Stomach (tissue), 9 donors: Measurements from ENCODE around the gene PRSS57. TPM values are rescaled to one million over a fixed set of nuclear protein-coding genes. Genes with fewer than 3 reads are reported as not detected.
"Not testable (repeated sequence)": the region's sequence is repeated elsewhere in the genome, so short reads cannot be mapped to it uniquely, and the experiment has no call there.

Experiments used
- DNase-seq, 2 donors: peaks; one replicate each; pipeline versions ENCODE4 v3.0.0 to v3.0.0-alpha.2; 2013 to 2019
- H3K27ac ChIP-seq, 5 donors: fragments of 200-600 bp in 4 of 5; sonication (generic) in 4 of 5; one replicate each; pipeline ENCODE4 v1.5.1; 2013 to 2019; ENCODE audit warnings: mild to moderate bottlenecking in 1 of 5, moderate library complexity in 1 of 5
- H3K27me3 ChIP-seq, 3 donors: fragments of 200-600 bp; sonication (generic); one replicate each; pipeline ENCODE4 v1.5.1; 2017 to 2019; ENCODE audit warnings: mixed run types in 1 of 3
- H3K36me3 ChIP-seq, 4 donors: fragments of 200-600 bp; sonication (generic); 1 replicate in 3 of 4; 2 replicates in 1 of 4; pipeline ENCODE4 v1.5.1; 2016 to 2019
- H3K4me1 ChIP-seq, 4 donors: fragments of 200-600 bp; sonication (generic); one replicate each; pipeline ENCODE4 v1.5.1; 2016 to 2019
- H3K4me3 ChIP-seq, 4 donors: fragments of 200-600 bp; sonication (generic) in 3 of 4; one replicate each; pipeline ENCODE4 v1.5.1; 2016 to 2019; ENCODE audit warnings: mild to moderate bottlenecking in 1 of 4
- H3K9me3 ChIP-seq, 4 donors: fragments of 200-600 bp; sonication (generic); one replicate each; pipeline ENCODE4 v1.5.1; 2016 to 2019
- CTCF ChIP-seq, 7 experiments: fragments of 450-650 bp in 4 of 7; fragments of 200-600 bp in 3 of 7; sonication (generic) in 3 of 7; IDR thresholded peaks; one replicate each; pipeline ENCODE4 v1.5.1; 2016 to 2019; ENCODE audit warnings: antibody characterized with exemption in 7 of 7, control low read depth in 2 of 7, mild to moderate bottlenecking in 1 of 7
- EP300 ChIP-seq: sonication (generic); formaldehyde crosslinking; IDR thresholded peaks from one replicate; pipeline ENCODE4 v1.6.1; 2017; ENCODE audit warnings: antibody characterized with exemption
- POLR2A ChIP-seq, 4 donors: fragments of 450-650 bp; IDR thresholded peaks; one replicate each; pipeline ENCODE4 v1.6.1; 2016; ENCODE audit warnings: antibody characterized with exemption in 4 of 4, control low read depth in 2 of 4, mild to moderate bottlenecking in 1 of 4, moderate library complexity in 1 of 4
- POLR2AphosphoS5 ChIP-seq, 3 donors: sonication (generic); formaldehyde crosslinking; IDR thresholded peaks; one replicate each; pipeline ENCODE4 v1.6.1; 2016; ENCODE audit warnings: antibody characterized with exemption in 3 of 3
- WGBS, 5 donors: extraction: QIAGEN DNeasy Blood & Tissue Kit in 3 of 5; methylation state at CpG; one replicate each; pipeline versions ENCODE4 v1.1.5 to v1.1.7; 2013 to 2018; 5-methylcytosine and 5-hydroxymethylcytosine counted together
- intact Hi-C: fragments of 100-400 bp; cut with DNase I; formaldehyde crosslinking; loops from one replicate; pipeline ENCODE4 v1.15.1; 2023; ENCODE audit warnings: low total_unique reads
- polyA plus RNA-seq, 3 donors: library from polyadenylated mRNA; stranded (reverse); fragments of 200-250 nt; gene quantifications; one replicate each; pipeline ENCODE4 v1.2.3, GENCODE V29; 2013
- total RNA-seq, 5 donors: library from RNA; depleted of rRNA; stranded (reverse); fragments of >200 nt; gene quantifications; one replicate each; pipeline versions ENCODE4 v1.1.0 to v1.2.3, GENCODE V29; 2014 to 2016
- donor health status: healthy with polysubstance abuse.
- donor health status: Bipolar disorder and iron deficiency.
- donor health status: healthy.

Gene PRSS57
- total and polyA plus RNA-seq, 8 donors = not detected

GRCh38 chr19:734716-735115 lies 39.5 kb upstream of the PRSS57 start:
- intact Hi-C loops = loop anchor here (5.0 kb wide), 1 partner anchor 67 kb away; no protein-coding TSS in a partner anchor
- peaks cover 0 to 22% (median 7%) of the 10 kb centered on the region in 4 donors for H3K36me3 ChIP-seq
- H3K27me3 ChIP-seq = peaks cover 0 to 7% (median 0%) of the 10 kb centered on the region in 3 donors
- peaks cover 0 to 14% (median 13%) of the 10 kb centered on the region in 4 donors for H3K4me1 ChIP-seq
- no peak for DNase-seq
- H3K27ac ChIP-seq = no peak overlapping the region
- 82 to 95% (median 85%) methylated on average over 13 of the region's 13 CpGs for WGBS, 5 donors
- H3K4me3 ChIP-seq = no peak overlapping the region
- no peaks in the 10 kb centered on the region for H3K9me3 ChIP-seq
- TF ChIP-seq POLR2A (IDR thresholded peaks at IDR 0.05) (no peak), EP300 (no peak), POLR2AphosphoS5 (IDR thresholded peaks at IDR 0.05) (no peak), CTCF (IDR thresholded peaks at IDR 0.05) (no peak)

- H3K36me3 ChIP-seq = peaks cover 0 to 32% (median 8%) of the 10 kb centered on the region in 4 donors
- no peaks in the 10 kb centered on the region for H3K9me3 ChIP-seq
- peaks cover 0 to 9% (median 7%) of the 10 kb centered on the region in 4 donors for H3K4me1 ChIP-seq
- no peak for DNase-seq
- H3K4me3 ChIP-seq = no peak overlapping the region
- intact Hi-C loops = loop anchor here (5.0 kb wide), 1 partner anchor 65 kb away; no protein-coding TSS in a partner anchor
- no peak overlapping the region for H3K27ac ChIP-seq
- no peaks in the 10 kb centered on the region for H3K27me3 ChIP-seq
- 73 to 80% (median 75%) methylated on average over 23 to 24 of the region's 24 CpGs for WGBS, 5 donors
- no peak for TF ChIP-seq EP300
- TF ChIP-seq POLR2AphosphoS5 (IDR thresholded peaks at IDR 0.05) = no peak
- no peak for TF ChIP-seq POLR2A (IDR thresholded peaks at IDR 0.05)
- TF ChIP-seq CTCF (IDR thresholded peaks at IDR 0.05) = no peak
These were observed 37.2 kb upstream of the PRSS57 start for GRCh38 chr19:732148-733069.

- intact Hi-C loops = loop anchor here (5.0 kb wide), 1 partner anchor 64 kb away; no protein-coding TSS in a partner anchor
- H3K4me1 ChIP-seq = peaks cover 0 to 9% (median 7%) of the 10 kb centered on the region in 4 donors
- TF ChIP-seq POLR2A (IDR thresholded peaks at IDR 0.05) (no peak), EP300 (no peak)
- 86 to 92% (median 91%) methylated on average over 15 to 16 of the region's 16 CpGs for WGBS, 5 donors
- peaks cover 0 to 28% (median 7%) of the 10 kb centered on the region in 4 donors for H3K36me3 ChIP-seq
- H3K9me3 ChIP-seq = no peaks in the 10 kb centered on the region
- no peak overlapping the region for H3K4me3 ChIP-seq
- no peaks in the 10 kb centered on the region for H3K27me3 ChIP-seq
- no peak for DNase-seq
- no peak overlapping the region for H3K27ac ChIP-seq
These were observed 35.7 kb upstream of the PRSS57 start for GRCh38 chr19:731000-731399.

- H3K27me3 ChIP-seq = no peaks in the 10 kb centered on the region
- H3K27ac ChIP-seq = no peak overlapping the region
- TF ChIP-seq EP300 = no peak
- TF ChIP-seq CTCF (IDR thresholded peaks at IDR 0.05) = no peak
- no peak for TF ChIP-seq POLR2A (IDR thresholded peaks at IDR 0.05)
- TF ChIP-seq POLR2AphosphoS5 (IDR thresholded peaks at IDR 0.05) = no peak
- H3K4me3 ChIP-seq = no peak overlapping the region
- H3K4me1 ChIP-seq = peaks cover 0 to 9% (median 7%) of the 10 kb centered on the region in 4 donors
- no peak for DNase-seq
- peaks cover 0 to 26% (median 7%) of the 10 kb centered on the region in 4 donors for H3K36me3 ChIP-seq
- intact Hi-C loops = loop anchor here (5.0 kb wide), 1 partner anchor 63 kb away; no protein-coding TSS in a partner anchor
- WGBS, 5 donors = 40 to 71% (median 51%) methylated on average over 13 to 14 of the region's 14 CpGs
- no peaks in the 10 kb centered on the region for H3K9me3 ChIP-seq
These were observed 34.9 kb upstream of the PRSS57 start for GRCh38 chr19:729965-730668.

GRCh38 chr19:729564-729963 lies 34.3 kb upstream of the PRSS57 start:
- H3K27ac ChIP-seq, H3K27me3 ChIP-seq, DNase-seq, H3K4me3 ChIP-seq, H3K4me1 ChIP-seq, H3K9me3 ChIP-seq, intact Hi-C loops: not testable (repeated sequence)
- WGBS, 5 donors = 84 to 92% (median 92%) methylated on average over 11 to 15 of the region's 15 CpGs
- H3K36me3 ChIP-seq = peaks cover 0 to 26% (median 7%) of the 10 kb centered on the region in 4 donors
